ENCODE results near the gene CALML6. TPM values are rescaled to one million over a fixed set of nuclear protein-coding genes. Genes with fewer than 3 reads are reported as not detected.

Gene CALML6
- polyA plus RNA-seq, 1 donor, result 1.8 TPM

GRCh38 chr1:1938613-1939295 is 23.7 kb downstream of the CALML6 start:
- DNase-seq, result no peak
- Histone ChIP-seq H3K27me3 (ENCODE audit: control insufficient read depth, insufficient read depth, low read length) (no peaks in the 10 kb centered on the region), H3K4me1 (ENCODE audit: control insufficient read depth, insufficient read depth, low read length) (peaks cover 16% of the 10 kb centered on the region), H3K27ac (ENCODE audit: low read length) (no peak overlapping the region), H3K9me3 (ENCODE audit: control insufficient read depth, low read depth, low read length) (peaks cover 11% of the 10 kb centered on the region), H3K4me3 (ENCODE audit: low read length) (no peak overlapping the region), H3K36me3 (ENCODE audit: control insufficient read depth, insufficient read depth, low read length) (no peaks in the 10 kb centered on the region)
- no CpG with 5 or more reads among the region's 24 CpGs for WGBS (ENCODE audit: insufficient coverage, low lambda C conversion rate)

GRCh38 chr1:1939296-1940122 is 24.4 kb downstream of the CALML6 start:
- DNase-seq, result no peak
- WGBS (ENCODE audit: insufficient coverage, low lambda C conversion rate), result no CpG with 5 or more reads among the region's 28 CpGs
- no peak overlapping the region for H3K27ac ChIP-seq (ENCODE audit: low read length)

GRCh38 chr1:1940123-1940425 is 25.0 kb downstream of the CALML6 start:
- no CpG with 5 or more reads among the region's 12 CpGs for WGBS (ENCODE audit: insufficient coverage, low lambda C conversion rate)
- H3K4me1 ChIP-seq (ENCODE audit: control insufficient read depth, insufficient read depth, low read length), result peaks cover 21% of the 10 kb centered on the region
- peaks cover 11% of the 10 kb centered on the region for H3K9me3 ChIP-seq (ENCODE audit: control insufficient read depth, low read depth, low read length)
- H3K36me3 ChIP-seq (ENCODE audit: control insufficient read depth, insufficient read depth, low read length), result no peaks in the 10 kb centered on the region
- H3K27me3 ChIP-seq (ENCODE audit: control insufficient read depth, insufficient read depth, low read length), result no peaks in the 10 kb centered on the region
- no peak for DNase-seq
- no peak overlapping the region for H3K27ac ChIP-seq (ENCODE audit: low read length)
- H3K4me3 ChIP-seq (ENCODE audit: low read length), result no peak overlapping the region

More at GRCh38 chr1:1939296-1940122, 24.4 kb downstream of the CALML6 start:
- Histone ChIP-seq H3K9me3 (ENCODE audit: control insufficient read depth, low read depth, low read length) (peaks cover 11% of the 10 kb centered on the region), H3K4me3 (ENCODE audit: low read length) (no peak overlapping the region), H3K27me3 (ENCODE audit: control insufficient read depth, insufficient read depth, low read length) (no peaks in the 10 kb centered on the region), H3K36me3 (ENCODE audit: control insufficient read depth, insufficient read depth, low read length) (no peaks in the 10 kb centered on the region), H3K4me1 (ENCODE audit: control insufficient read depth, insufficient read depth, low read length) (peaks cover 21% of the 10 kb centered on the region)

GRCh38 chr1:1941211-1941841 is 26.3 kb downstream of the CALML6 start:
- Histone ChIP-seq H3K36me3 (ENCODE audit: control insufficient read depth, insufficient read depth, low read length) (no peaks in the 10 kb centered on the region), H3K27ac (ENCODE audit: low read length) (no peak overlapping the region), H3K27me3 (ENCODE audit: control insufficient read depth, insufficient read depth, low read length) (no peaks in the 10 kb centered on the region), H3K4me1 (ENCODE audit: control insufficient read depth, insufficient read depth, low read length) (peaks cover 21% of the 10 kb centered on the region), H3K4me3 (ENCODE audit: low read length) (no peak overlapping the region), H3K9me3 (ENCODE audit: control insufficient read depth, low read depth, low read length) (peaks cover 11% of the 10 kb centered on the region)
- WGBS (ENCODE audit: insufficient coverage, low lambda C conversion rate), result 83% methylated on average over 1 of the region's 19 CpGs
- no peak for DNase-seq

GRCh38 chr1:1941868-1942752 is 27.1 kb downstream of the CALML6 start:
- Histone ChIP-seq H3K4me3 (ENCODE audit: low read length) (no peak overlapping the region), H3K9me3 (ENCODE audit: control insufficient read depth, low read depth, low read length) (peaks cover 11% of the 10 kb centered on the region), H3K27ac (ENCODE audit: low read length) (peak overlapping the region; percentile 14), H3K27me3 (ENCODE audit: control insufficient read depth, insufficient read depth, low read length) (no peaks in the 10 kb centered on the region), H3K4me1 (ENCODE audit: control insufficient read depth, insufficient read depth, low read length) (peaks cover 21% of the 10 kb centered on the region), H3K36me3 (ENCODE audit: control insufficient read depth, insufficient read depth, low read length) (no peaks in the 10 kb centered on the region)
- no CpG with 5 or more reads among the region's 39 CpGs for WGBS (ENCODE audit: insufficient coverage, low lambda C conversion rate)
- DNase-seq, result no peak

- Histone ChIP-seq H3K4me3 (ENCODE audit: low read length) (peak overlapping the region; percentile 19), H3K4me1 (ENCODE audit: control insufficient read depth, insufficient read depth, low read length) (peaks cover 26% of the 10 kb centered on the region), H3K36me3 (ENCODE audit: control insufficient read depth, insufficient read depth, low read length) (no peaks in the 10 kb centered on the region), H3K27ac (ENCODE audit: low read length) (peak overlapping the region; percentile 80), H3K9me3 (ENCODE audit: control insufficient read depth, low read depth, low read length) (peaks cover 11% of the 10 kb centered on the region), H3K27me3 (ENCODE audit: control insufficient read depth, insufficient read depth, low read length) (no peaks in the 10 kb centered on the region)
- no CpG with 5 or more reads among the region's 45 CpGs for WGBS (ENCODE audit: insufficient coverage, low lambda C conversion rate)
- peak; percentile 86 to 94 for DNase-seq
Measured at GRCh38 chr1:1942753-1943656, 27.9 kb downstream of the CALML6 start.

GRCh38 chr1:1943834-1944570 is 28.9 kb downstream of the CALML6 start:
- Histone ChIP-seq H3K27ac (ENCODE audit: low read length) (peak overlapping the region; percentile 80), H3K9me3 (ENCODE audit: control insufficient read depth, low read depth, low read length) (peaks cover 11% of the 10 kb centered on the region), H3K4me1 (ENCODE audit: control insufficient read depth, insufficient read depth, low read length) (peaks cover 26% of the 10 kb centered on the region), H3K36me3 (ENCODE audit: control insufficient read depth, insufficient read depth, low read length) (no peaks in the 10 kb centered on the region), H3K4me3 (ENCODE audit: low read length) (peak overlapping the region; percentile 19), H3K27me3 (ENCODE audit: control insufficient read depth, insufficient read depth, low read length) (no peaks in the 10 kb centered on the region)
- peak; percentile 51 to 70 for DNase-seq
- no CpG with 5 or more reads among the region's 37 CpGs for WGBS (ENCODE audit: insufficient coverage, low lambda C conversion rate)

GRCh38 chr1:1945782-1946393 is 30.8 kb downstream of the CALML6 start:
- DNase-seq, result no peak
- peaks cover 11% of the 10 kb centered on the region for H3K9me3 ChIP-seq (ENCODE audit: control insufficient read depth, low read depth, low read length)
- H3K27ac ChIP-seq (ENCODE audit: low read length), result no peak overlapping the region
- H3K4me1 ChIP-seq (ENCODE audit: control insufficient read depth, insufficient read depth, low read length), result peaks cover 26% of the 10 kb centered on the region
- no peaks in the 10 kb centered on the region for H3K36me3 ChIP-seq (ENCODE audit: control insufficient read depth, insufficient read depth, low read length)
- H3K27me3 ChIP-seq (ENCODE audit: control insufficient read depth, insufficient read depth, low read length), result no peaks in the 10 kb centered on the region
- H3K4me3 ChIP-seq (ENCODE audit: low read length), result no peak overlapping the region
- WGBS (ENCODE audit: insufficient coverage, low lambda C conversion rate), result no CpG with 5 or more reads among the region's 29 CpGs
